WTC11 (cell line): ENCODE data around the gene AKT1S1.

ENCODE experiments used
- NR1H2 ChIP-seq: sonication (generic); formaldehyde crosslinking; IDR thresholded peaks from 2 replicates; pipeline ENCODE4 v1.9.0; 2021; ENCODE audit warnings: mild to moderate bottlenecking, moderate library complexity, missing genetic modification reagents
- NR3C1 ChIP-seq: sonication (generic); formaldehyde crosslinking; conservative IDR thresholded peaks from 2 replicates; pipeline ENCODE4 v1.8.1; 2023; ENCODE audit warnings: low read depth, mild to moderate bottlenecking, missing genetic modification reagents
- TEAD1 ChIP-seq: sonication (generic); formaldehyde crosslinking; IDR thresholded peaks from 2 replicates; pipeline ENCODE4 v1.8.0; 2022; ENCODE audit warnings: mild to moderate bottlenecking, missing genetic modification reagents
- ZNF121 ChIP-seq: sonication (generic); formaldehyde crosslinking; IDR thresholded peaks from 2 replicates; pipeline ENCODE4 v1.8.0; 2023; ENCODE audit warnings: missing genetic modification reagents
- TF ChIP-seq, protein P1 (sequence below): fragments of 200-600 bp; IDR thresholded peaks from 2 replicates; pipeline ENCODE4 v1.8.0; 2022; ENCODE audit warnings: antibody characterized with exemption

- no peak for TF ChIP-seq ZNF121 (CRISPR knock-in tag)
- no peak for TF ChIP-seq NR3C1 (CRISPR knock-in tag)
- no peak for TF ChIP-seq NR1H2
- TF ChIP-seq, protein P1, sequence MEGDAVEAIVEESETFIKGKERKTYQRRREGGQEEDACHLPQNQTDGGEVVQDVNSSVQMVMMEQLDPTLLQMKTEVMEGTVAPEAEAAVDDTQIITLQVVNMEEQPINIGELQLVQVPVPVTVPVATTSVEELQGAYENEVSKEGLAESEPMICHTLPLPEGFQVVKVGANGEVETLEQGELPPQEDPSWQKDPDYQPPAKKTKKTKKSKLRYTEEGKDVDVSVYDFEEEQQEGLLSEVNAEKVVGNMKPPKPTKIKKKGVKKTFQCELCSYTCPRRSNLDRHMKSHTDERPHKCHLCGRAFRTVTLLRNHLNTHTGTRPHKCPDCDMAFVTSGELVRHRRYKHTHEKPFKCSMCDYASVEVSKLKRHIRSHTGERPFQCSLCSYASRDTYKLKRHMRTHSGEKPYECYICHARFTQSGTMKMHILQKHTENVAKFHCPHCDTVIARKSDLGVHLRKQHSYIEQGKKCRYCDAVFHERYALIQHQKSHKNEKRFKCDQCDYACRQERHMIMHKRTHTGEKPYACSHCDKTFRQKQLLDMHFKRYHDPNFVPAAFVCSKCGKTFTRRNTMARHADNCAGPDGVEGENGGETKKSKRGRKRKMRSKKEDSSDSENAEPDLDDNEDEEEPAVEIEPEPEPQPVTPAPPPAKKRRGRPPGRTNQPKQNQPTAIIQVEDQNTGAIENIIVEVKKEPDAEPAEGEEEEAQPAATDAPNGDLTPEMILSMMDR: no peak
- TF ChIP-seq TEAD1 (CRISPR knock-in tag): no peak
Measured at GRCh38 chr19:49884760-49885159, 7.6 kb upstream of the AKT1S1 start.
